Lower leg skin (tissue), 3 donors: ENCODE measurements around the gene IL1RN.

Experiments
- POLR2A ChIP-seq, 2 donors: fragments of 450-650 bp; IDR thresholded peaks; one replicate each; pipeline ENCODE4 v1.6.1; 2016 to 2017; ENCODE audit warnings: antibody characterized with exemption in 2 of 2, mild to moderate bottlenecking in 1 of 2, moderate library complexity in 1 of 2
- TF ChIP-seq, protein P1 (sequence below), 3 donors: fragments of 450-650 bp; IDR thresholded peaks; one replicate each; pipeline ENCODE4 v1.5.1; 2016; ENCODE audit warnings: antibody characterized with exemption in 3 of 3, mild to moderate bottlenecking in 3 of 3, moderate library complexity in 2 of 3

DNA sequence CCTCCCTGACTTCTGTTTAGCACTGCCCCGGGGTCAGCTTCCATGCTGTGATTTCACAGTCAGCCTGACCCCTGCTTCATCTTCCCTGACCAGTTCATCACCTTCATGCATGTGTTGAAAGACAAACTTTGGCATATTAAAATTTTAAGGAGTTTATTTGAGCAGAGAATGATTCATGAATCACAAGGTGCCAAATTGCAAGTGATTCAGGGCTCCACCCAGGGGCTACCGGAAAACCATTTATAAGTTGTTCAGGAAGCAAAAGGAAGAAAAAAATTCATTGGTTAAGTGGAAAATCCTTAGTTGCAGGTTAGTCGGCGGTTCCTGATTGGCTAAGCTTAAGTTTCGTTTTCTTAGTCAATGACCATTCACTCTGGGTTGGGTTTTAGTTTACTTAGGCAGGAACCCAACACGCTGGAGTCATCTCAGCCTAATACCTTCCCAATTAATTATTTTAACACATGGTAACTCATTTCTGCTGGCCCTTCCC lies 49.0 kb upstream of the IL1RN start:
- TF ChIP-seq, protein P1, sequence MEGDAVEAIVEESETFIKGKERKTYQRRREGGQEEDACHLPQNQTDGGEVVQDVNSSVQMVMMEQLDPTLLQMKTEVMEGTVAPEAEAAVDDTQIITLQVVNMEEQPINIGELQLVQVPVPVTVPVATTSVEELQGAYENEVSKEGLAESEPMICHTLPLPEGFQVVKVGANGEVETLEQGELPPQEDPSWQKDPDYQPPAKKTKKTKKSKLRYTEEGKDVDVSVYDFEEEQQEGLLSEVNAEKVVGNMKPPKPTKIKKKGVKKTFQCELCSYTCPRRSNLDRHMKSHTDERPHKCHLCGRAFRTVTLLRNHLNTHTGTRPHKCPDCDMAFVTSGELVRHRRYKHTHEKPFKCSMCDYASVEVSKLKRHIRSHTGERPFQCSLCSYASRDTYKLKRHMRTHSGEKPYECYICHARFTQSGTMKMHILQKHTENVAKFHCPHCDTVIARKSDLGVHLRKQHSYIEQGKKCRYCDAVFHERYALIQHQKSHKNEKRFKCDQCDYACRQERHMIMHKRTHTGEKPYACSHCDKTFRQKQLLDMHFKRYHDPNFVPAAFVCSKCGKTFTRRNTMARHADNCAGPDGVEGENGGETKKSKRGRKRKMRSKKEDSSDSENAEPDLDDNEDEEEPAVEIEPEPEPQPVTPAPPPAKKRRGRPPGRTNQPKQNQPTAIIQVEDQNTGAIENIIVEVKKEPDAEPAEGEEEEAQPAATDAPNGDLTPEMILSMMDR (IDR thresholded peaks at IDR 0.05) = no peak
- TF ChIP-seq POLR2A (IDR thresholded peaks at IDR 0.05) = no peak
